ENCODE results near the gene KIAA2012.
A peak's percentile ranks its signal among the peaks of the same experiment; 100 is the strongest.

KIAA2012 gene

DNA sequence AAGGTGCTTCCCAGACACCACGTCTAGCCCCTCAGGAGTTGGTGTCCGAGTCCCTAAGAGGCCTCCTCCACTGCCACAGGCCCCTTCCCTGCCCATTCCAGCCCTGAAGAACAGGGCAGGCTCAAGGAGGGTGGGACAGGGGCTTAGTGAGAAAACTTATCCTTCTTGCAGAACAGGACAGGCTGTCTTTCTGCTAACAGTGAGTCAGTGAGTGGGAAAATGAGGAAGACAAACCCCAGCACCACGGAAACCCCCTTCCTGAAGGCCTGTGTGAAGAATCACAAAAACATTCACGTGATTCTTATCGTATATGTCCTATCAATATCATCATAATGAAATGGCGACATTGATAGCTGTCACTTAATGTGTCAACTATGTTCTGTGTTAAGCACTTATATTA, 29.6 kb upstream of the KIAA2012 start:
- DNase-seq = no peak

DNA sequence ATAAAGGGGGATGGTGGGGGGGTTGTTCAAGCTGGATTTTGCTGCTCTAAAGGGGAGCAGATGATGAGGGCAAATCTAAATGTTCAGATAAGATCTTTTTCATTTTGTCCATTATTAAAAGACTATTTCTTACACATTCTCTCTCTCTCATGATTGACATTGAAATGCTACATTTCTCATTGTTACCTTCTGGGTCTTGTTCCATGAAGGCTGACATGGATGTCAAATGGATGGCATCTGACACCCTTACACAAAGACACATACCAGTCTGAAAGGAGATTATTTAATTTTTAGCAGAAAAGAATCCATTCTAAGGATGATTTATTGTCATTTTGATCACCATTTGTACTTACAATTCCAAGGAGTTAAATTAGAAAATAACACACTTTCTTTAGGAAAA, 28.3 kb upstream of the KIAA2012 start:
- no peak for DNase-seq

DNA sequence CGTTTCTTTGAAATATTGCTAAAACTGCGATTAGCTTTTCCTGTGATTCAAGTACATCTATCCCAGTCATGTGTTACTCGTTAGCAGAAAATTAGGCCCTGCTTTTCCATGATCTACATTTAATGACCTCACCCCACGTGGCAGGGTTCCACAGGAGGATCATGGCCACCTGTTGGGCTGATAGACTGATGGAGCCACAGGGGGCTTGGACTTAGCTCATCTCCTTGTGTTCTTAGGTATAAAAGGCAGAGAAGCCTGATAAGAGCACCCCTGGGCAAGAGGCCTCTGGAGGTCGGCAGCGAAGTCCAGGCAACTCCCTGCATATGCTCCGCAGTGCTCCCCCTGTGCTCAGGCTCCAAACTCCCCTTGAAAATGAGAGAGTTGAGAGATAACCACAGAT, 26.5 kb upstream of the KIAA2012 start:
- no peak for DNase-seq

DNA sequence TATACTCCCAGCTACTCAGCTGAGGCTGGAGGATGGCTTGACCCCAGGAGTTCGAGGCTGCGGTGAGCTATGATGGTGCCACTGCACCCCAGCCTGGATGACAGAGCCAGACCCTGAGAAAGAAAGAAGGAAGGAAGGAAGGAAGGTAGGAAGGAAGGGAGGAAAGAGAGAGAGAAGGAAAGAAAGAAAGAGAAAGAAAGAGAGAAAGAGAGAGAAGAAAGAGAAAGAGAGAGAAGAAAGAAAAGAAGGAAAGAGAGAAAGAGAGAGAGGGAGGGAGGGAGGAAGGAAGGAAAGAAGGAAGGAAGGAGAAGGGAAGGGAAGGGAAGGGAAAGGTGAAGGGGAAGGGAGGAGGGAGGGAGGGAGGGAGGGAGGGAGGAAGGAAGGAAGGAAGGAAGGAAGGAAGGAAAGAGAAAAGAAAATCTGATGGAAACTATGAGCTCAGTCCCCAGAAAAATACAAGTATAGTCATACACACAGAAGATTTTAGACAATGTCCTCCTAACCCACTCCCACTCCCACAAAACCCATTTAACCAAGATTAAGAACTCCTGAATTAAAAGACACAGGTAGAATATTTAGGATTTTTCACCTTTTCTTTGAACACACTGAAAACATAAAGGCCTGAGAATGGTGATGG, 23.8 kb upstream of the KIAA2012 start:
- no peak for DNase-seq

DNA sequence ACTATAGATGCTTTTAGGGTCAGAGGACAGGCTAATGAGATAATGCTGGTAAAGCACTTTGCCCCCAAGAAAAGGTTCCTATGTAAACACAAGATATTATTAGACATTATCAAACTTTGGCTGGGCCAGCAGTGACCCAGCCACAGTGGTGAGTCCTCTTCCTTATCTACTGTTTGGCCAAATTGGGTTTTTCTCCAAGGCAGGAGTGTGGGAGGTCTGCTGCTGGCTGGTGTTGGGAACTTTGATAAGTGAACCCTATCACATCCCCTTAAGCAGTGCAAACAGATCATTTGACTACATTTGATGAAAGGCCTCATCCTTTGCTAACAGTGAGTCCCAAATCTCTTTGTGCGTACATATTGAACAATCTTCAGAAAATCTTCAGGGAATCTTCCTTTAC, 23.2 kb upstream of the KIAA2012 start:
- no peak for DNase-seq

DNA sequence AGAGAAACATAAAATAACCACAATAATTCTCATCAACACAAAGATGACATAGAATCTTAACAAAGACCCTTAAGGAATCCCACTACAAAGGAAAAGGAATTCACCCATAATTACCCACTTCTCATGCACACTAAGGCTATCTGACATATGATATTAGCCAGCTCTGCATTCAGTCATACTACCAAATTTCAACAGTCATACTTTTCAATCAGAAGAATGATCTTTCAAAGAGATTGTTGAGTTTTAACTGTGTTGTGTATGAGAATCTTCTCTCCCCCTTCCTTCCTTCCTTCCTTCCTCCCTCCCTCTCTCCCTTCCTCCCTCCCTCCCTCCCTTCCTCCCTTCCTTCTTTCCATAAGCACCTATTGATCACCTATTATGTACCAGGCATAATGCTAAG, 22.4 kb upstream of the KIAA2012 start:
- no peak for DNase-seq

DNA sequence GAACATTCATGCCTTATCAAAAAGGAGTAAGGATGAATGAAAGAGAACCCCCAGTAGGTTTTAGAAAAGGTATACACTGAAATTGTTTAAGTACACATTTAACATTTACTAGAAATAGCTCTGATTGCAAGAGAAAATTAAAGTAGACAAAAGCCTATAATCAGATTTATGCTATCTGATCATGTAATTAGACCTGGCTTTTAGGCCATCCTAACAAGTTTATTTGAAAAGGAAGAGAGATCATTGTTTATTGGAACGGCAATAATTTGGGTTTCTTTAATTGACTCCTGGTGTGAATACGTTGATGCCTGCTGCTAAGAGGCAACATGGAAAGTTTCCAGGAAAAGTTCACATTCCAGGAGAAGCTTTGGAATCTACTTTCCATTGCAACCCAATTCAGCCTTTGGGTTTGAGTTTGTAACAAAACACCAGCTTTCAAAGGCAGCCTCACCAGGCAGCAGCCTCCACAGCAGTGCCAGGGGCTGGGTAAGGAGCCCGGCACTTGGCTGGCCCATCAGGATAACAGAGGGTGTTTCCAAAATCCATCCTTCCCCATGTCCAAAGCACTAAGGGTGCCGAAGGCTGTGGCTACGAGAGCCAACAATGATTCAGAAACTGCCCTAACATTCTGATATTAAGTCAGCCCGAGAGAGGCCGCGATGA, 21.4 kb upstream of the KIAA2012 start:
- peak; percentile 63 for DNase-seq

DNA sequence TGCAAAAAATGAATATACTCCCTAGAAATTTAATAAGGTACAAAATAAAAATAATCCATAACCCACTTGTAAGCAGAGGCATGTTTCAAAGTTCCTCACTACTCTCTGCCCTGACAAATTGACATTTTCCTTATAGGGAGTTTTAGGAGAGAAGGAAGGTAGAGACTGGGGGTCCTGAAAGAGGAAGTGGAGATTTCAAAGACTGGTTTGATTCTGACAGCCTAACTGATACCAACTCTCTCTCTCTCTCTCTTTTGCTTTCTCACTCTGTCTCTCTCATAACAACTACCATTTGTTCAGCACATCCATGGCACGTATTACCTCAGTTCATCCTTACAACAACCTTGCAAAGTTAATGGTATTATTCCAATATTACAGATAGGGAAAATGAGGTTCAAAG, 20.8 kb upstream of the KIAA2012 start:
- DNase-seq = no peak

DNA sequence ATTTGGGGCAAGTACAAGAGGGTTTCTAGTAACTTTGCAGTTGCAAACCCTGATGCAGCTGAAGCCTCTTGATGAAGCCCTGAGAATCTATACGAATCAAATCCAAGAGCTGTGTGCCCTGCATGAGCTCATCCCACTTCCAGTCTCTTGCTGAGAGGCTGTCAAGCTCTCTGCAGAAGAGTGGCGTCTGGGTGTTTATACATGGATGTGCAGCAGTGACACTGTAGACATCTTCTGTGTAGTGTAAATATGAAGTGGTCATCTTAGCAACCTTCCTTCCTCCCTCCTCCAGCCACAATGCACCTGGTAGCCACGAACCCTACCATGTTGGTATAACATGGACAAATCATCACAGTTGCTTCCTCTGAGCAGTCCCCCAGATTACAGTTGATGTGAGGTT, 18.4 kb upstream of the KIAA2012 start:
- DNase-seq = no peak

DNA sequence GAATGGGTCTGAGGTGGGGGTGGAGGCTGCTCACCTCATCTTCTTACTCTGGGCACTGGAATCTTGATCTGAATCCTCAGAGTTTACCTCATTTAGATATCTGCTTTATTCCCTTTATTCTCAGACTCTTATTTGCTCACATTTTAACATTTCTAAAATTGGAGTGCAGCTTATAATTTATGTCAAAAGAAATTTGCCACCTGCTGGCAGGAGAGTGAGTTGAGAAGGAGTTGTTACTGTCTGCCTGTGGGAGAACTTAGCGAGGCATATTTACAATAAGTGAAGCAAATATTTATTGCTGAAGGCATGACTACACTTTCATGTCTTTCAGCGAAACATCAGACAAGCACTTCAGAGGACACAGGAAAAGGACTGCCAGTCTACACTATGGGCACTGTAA, 16.4 kb upstream of the KIAA2012 start:
- peak; percentile 29 for DNase-seq

DNA sequence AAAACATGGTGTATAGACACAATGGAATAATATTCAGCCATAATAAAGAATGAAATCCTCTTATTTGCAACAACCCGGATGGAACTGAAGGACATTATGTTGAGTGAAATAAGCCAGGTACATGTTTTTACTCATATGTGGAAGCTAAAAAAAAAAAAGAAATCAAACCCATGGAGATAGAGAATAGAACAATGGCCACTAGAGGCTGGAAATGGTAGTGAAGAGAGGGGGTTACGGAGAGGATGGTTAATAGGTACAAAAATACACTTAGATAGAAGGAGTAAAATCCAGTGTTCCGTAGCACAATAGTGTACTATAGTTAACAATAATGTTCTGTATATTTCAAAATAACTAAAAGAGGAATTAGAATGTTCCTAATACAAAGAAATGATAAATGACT, 12.8 kb upstream of the KIAA2012 start:
- DNase-seq = no peak

DNA sequence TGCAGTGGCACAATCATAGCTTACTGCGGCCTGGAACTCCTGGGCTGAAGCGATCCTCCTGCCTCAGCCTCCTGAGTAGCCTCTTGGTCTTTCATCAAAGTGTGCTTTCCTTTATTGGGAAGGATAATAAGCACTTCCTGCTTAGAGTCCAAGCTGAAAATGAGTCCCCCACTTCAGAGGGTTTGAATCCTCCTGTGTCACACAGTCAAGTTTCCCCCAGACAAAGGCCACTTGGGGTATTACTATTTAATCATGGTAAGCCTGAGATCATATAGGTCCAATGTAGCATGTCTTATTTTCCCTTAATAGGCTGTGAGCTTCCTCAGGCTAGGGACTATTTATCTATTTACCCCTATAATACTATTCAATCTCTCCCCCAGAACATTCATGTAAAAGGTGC, 11.4 kb upstream of the KIAA2012 start:
- DNase-seq = no peak

DNA sequence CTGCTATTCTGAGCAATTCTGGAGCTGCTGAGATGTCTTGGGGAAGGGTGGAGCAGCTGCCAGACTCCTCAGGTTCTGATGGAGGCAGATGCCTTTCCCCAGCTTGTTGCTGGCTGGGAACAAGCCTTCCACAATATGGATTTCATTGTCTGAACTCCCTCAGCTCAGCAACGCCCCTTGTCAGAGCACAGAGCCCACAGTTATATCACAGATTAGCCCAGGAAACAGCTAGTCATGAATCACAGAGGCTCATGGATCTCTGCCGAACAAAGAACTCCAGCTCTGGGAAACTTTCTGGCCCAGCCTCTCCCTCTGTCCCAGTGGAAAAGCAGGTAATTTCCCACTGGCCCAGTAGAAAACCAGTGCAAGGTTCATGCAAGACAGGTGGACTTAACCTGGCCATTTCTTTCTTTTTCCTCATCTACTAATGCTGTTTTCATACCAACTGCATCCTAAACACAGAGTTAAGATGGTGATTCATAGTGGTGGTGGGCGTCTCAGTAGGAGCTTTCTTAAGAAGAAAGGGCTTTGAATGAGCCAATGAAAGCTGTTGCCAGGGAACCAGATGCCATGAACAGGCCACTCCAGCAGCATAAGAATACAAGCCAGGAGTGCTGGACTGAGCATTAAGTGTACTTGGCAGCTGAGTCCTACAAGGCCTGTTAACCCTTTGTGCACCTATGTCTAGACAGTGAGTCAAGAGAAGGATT, 8.7 kb upstream of the KIAA2012 start:
- peak; percentile 78 for DNase-seq

DNA sequence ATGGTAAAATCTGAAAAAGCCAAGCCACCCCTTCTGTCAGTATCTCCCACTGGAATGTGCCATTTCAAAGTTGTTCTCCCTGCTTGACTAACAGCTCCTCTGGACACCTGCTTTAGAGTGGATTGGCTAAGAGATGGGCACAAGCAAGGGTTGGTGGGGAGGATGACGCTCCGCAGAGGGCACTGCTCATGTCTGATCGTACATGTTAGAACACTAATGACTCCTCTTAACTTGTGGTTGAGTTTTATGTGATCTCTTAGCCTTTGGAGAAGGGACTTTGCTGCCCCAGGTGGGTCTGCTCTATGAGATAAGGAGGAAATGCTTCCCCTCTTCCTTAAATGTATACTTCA, 8.2 kb upstream of the KIAA2012 start:
- no peak for DNase-seq

DNA sequence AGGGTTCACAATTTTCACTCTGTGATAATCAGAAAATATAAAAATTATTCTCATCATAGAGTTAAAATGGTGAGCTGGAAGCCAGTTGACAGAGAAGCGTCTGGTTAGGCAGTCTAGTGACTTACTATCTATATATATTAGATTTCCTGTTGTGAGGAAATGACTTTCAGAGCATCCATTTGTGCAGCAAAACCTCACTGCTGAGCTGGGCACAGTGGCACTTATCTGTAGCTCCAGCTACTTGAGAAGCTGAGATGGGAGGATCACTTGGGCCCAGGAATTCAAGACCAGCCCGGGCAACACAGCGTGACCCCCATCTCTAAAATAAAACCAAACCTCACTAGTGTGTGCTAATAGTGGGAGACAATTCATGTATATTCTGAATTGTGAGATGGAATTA, 7.2 kb upstream of the KIAA2012 start:
- no peak for DNase-seq

DNA sequence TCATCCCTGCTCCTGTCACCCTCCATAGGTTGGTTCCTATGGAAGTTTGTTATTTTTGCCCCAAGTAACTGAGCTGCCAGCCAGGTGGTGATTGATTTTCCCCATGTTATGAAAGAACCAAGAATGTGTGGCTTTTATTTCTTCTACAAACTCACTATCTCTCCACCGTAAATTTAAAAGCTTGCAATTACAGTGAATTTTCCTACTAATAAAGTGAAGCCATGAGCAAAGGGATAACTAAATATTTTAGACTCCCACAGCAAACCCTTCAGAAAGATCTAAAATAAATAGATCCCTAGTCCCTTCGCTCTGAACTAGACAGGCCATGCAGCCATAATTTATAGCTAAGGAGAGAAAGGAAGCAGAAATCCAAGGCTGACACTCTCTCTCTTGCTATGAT, 6.2 kb upstream of the KIAA2012 start:
- DNase-seq = no peak

DNA sequence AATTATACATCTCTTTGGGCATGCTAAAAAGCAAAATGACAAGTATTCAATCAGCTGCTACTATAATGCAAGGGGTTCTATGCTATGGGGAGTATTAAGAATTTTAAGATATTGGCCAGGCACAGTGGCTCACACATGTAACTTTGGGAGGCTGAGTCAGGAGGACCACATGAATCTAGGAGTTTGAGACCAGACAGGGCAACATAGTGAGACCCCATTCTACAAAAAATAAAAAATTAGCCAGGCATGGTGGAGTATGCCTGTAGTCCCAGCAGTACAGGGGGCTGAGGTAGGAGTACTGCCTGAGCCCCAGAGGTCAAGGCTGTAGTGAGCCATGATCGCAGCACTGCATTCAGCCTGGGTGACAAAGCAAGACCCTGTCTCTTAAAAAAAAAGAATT, 5.5 kb upstream of the KIAA2012 start:
- no peak for DNase-seq

DNA sequence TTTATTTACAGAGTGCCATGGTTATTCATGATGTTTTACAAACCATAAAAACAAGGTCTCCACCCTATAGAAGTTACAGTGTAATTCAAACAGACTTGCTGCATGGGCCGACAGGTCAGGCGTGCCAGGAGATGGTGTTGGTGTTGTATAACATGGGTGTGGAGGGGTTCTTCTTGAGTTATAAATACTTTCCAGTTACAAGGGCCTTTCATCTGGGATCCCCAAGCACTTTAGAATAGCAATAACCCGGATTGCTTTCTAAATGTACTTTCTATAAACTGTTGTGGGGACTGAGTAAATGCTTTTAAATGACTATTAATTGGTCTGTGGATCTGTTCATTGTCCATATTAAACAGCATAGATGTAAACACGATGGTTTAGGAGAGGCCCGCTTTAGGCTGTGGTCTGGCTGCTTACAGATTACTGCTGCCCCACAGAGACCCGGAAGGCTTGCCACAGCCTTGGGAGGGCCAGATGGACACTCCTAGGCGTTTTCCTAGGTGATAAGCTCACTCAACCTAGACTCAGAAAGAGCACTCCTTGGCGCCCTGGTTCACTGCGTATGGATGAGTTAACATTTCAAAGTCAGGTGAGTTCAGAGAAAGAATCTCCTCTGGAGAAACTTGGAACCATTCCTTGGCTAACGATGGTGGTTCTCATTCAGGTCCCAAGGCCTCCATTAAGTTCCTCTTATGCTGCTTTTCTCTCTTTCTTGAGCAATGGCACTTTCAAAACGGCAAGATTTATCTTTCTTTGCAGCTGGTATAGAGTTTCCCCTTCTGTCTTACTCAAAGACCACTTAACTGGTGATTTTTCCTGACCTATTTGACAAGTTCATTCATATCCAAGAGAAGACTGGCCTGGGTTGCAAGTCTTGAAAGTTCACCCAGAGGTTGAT, 3.6 kb upstream of the KIAA2012 start:
- no peak for DNase-seq

DNA sequence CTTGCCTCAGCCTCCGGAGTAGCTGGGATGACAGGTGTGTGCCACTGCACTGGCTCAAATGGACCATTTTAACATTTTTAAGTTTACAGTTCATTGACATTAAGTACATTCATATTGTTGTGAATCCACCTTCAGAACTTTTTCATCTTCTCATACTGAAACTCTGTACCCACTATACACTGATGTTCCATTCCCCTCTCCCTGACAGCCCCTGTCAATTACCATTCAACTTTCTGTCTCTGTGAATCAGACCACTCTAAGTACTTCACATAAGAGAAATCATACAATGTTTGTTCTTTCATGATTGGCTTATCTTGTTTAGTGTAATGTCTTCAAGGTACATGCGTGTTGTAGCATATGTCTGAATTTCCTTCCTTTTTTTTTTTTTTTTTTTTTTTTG, 1.9 kb upstream of the KIAA2012 start:
- no peak for DNase-seq

DNA sequence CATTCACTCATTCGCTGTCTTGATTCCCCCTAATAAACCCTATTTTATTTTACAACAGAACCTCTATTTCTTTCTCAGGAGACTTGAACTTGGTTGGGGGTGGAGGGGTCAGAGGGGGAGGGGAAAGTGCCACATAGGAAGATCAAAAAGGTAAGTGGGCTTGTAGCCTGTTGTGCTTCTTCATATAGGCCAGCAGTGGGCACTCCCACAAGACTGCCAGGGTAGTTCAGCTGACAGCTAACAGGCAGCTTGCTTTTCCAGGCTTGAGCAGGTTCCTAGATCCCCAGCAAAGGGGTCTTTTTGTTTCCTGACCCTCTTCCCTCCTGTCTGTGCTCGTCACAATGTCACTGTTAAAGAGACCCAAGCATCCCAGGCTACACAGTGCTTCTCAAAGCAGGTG, 829 bp upstream of the KIAA2012 start:
- no peak for DNase-seq

DNA sequence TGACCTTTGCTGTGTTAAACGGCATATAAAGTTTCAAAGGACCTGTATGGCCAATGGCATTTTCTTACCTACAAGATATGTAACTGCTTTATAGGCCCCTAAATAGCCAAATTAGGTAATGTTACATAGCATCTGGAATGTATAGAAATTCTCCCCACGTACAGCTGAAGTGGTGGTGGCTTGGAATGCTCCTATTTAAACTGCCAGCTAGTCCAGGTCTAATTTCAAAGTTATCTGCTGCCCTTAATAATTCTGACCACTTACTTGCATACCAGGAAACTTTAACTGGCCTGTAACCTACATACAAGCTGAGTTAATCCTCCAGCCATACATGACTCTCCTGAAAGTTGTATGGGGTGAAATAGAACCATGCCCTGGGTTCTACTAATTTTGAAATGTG, 1.3 kb downstream of the KIAA2012 start:
- peak; percentile 12 for DNase-seq

DNA sequence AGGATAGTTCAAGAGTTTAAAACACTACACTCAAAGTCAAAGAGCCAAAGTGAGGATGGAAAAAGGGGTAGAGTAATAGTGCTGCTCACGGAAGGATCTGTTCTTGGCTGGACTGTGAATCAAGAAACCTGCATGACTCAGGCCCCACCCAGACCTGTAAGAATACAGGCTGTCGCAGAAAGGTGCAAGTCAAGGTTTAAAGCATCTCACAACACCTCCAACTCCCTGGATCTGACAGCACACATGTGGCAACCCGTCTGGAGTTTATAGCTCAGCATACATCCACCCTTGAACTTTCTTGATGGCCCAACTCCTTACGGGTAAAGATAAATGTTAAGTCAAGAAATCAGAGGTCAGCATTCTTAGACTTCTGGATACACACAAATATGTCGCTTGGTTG, 6.3 kb downstream of the KIAA2012 start:
- DNase-seq = no peak

DNA sequence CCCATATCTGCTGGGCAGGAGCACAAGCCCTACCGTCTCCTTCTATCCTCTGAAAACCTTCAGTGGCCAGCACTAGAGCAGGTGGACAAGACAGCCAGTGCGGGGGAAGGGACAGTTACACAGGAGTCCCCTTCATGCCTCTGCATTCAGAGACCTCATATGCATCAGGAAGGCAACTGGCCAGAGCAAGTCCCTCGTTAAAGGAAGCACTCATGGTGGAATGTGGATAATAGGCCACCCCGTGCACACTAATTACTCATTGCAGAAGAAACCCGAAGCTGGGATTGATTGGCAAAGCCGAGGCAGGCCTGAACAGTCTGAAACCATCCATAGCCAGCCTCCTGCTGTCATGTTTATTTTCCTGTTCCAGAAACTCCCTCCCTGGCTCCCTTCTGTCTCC, 11.2 kb downstream of the KIAA2012 start:
- peak; percentile 11 for DNase-seq
